ENCODE results near the gene PALM2AKAP2. TPM values are rescaled to one million over a fixed set of nuclear protein-coding genes. Genes with fewer than 3 reads are reported as not detected.

PALM2AKAP2 gene
- total RNA-seq, 1 experiment from 2014 or later: 2.1 TPM

- ChIA-PET CTCF (no interaction called here), POLR2A (ENCODE audit: unreplicated experiment) (no interaction called here)
- TF ChIP-seq EZH2 (IDR thresholded peaks at IDR 0.05; ENCODE audit: low read depth): no peak
- TF ChIP-seq, protein P1, sequence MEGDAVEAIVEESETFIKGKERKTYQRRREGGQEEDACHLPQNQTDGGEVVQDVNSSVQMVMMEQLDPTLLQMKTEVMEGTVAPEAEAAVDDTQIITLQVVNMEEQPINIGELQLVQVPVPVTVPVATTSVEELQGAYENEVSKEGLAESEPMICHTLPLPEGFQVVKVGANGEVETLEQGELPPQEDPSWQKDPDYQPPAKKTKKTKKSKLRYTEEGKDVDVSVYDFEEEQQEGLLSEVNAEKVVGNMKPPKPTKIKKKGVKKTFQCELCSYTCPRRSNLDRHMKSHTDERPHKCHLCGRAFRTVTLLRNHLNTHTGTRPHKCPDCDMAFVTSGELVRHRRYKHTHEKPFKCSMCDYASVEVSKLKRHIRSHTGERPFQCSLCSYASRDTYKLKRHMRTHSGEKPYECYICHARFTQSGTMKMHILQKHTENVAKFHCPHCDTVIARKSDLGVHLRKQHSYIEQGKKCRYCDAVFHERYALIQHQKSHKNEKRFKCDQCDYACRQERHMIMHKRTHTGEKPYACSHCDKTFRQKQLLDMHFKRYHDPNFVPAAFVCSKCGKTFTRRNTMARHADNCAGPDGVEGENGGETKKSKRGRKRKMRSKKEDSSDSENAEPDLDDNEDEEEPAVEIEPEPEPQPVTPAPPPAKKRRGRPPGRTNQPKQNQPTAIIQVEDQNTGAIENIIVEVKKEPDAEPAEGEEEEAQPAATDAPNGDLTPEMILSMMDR (conservative IDR thresholded peaks at IDR 0.05): no peak
- DNase-seq: peak in 1 of 2 experiments; percentile 62
- Histone ChIP-seq H3K79me2 (ENCODE audit: low read depth) (no peaks in the 10 kb centered on the region), H3K36me3 (ENCODE audit: low read depth) (no peaks in the 10 kb centered on the region), H4K20me1 (ENCODE audit: insufficient read depth) (no peaks in the 10 kb centered on the region), H3K9me2 (ENCODE audit: insufficient read depth) (no peaks in the 10 kb centered on the region), H2AFZ (no peak overlapping the region), H3K4me3 (no peak overlapping the region), H3K9me3 (ENCODE audit: insufficient read depth, low read depth) (no peaks in the 10 kb centered on the region; the same call in 1 of the 2 replicates), H3K4me2 (peak overlapping the region; percentile 20; the same call in 1 of the 2 replicates), H3K4me1 (replicated peaks; ENCODE audit: insufficient read depth) (peaks cover 16% of the 10 kb centered on the region), H3K27ac (no peak overlapping the region), H3F3A (ENCODE audit: insufficient read depth, low read depth) (peaks cover 15% of the 10 kb centered on the region; the same call in 1 of the 2 replicates), H3K27me3 (ENCODE audit: insufficient read depth, low read depth) (no peaks in the 10 kb centered on the region)
- BruUV-seq (replicated peaks): no TSS peak
- intact Hi-C loops (cut with micrococcal nuclease; ENCODE audit: unreplicated experiment): no loop called here
These were observed 40.2 kb upstream of the PALM2AKAP2 start for GRCh38 chr9:109739760-109740159.

- CTCF ChIA-PET: no interaction called here
These were observed 37.1 kb upstream of the PALM2AKAP2 start for GRCh38 chr9:109742776-109743348.

DNA sequence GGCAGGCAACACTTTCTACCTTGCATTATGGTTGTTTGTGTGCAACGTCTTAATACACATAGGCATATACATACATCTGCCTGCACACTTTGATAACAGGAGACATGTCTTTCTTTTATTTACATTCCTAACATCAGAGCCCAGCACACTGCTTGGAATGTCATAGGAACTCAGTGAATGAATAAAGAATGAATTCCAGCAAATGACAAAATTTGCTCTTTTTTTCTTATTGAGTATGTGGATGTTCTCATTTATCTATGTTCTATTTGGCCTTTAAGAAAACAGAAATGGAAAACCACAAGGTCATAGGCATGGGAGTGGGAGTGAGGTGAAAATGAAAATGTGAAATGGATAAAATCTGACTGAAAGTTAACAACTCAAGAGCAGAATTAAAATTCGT is 36.3 kb upstream of the PALM2AKAP2 start:
- intact Hi-C loops (cut with micrococcal nuclease; ENCODE audit: unreplicated experiment): no loop called here
- no peak overlapping the region for H2AFZ ChIP-seq
- ChIA-PET POLR2A (ENCODE audit: unreplicated experiment) (no interaction called here), CTCF (no interaction called here)
- H3K36me3 ChIP-seq (ENCODE audit: low read depth): no peaks in the 10 kb centered on the region
- peaks cover 15% of the 10 kb centered on the region; the same call in 1 of the 2 replicates for H3F3A ChIP-seq (ENCODE audit: insufficient read depth, low read depth)
- H4K20me1 ChIP-seq (ENCODE audit: insufficient read depth): no peaks in the 10 kb centered on the region
- no peak for TF ChIP-seq EZH2 (IDR thresholded peaks at IDR 0.05; ENCODE audit: low read depth)
- TF ChIP-seq, protein P1 (conservative IDR thresholded peaks at IDR 0.05): no peak
- no peaks in the 10 kb centered on the region for H3K79me2 ChIP-seq (ENCODE audit: low read depth)
- peaks cover 16% of the 10 kb centered on the region for H3K4me1 ChIP-seq (replicated peaks; ENCODE audit: insufficient read depth)
- no TSS peak for BruUV-seq (replicated peaks)
- H3K4me3 ChIP-seq: no peak overlapping the region
- no peaks in the 10 kb centered on the region for H3K9me2 ChIP-seq (ENCODE audit: insufficient read depth)
- H3K9me3 ChIP-seq (ENCODE audit: insufficient read depth, low read depth): no peaks in the 10 kb centered on the region
- no peak overlapping the region for H3K4me2 ChIP-seq
- H3K27me3 ChIP-seq (ENCODE audit: insufficient read depth, low read depth): no peaks in the 10 kb centered on the region
- no peak overlapping the region for H3K27ac ChIP-seq
- no peak for DNase-seq

More at GRCh38 chr9:109742776-109743348, 37.1 kb upstream of the PALM2AKAP2 start:
- no TSS peak for BruUV-seq (replicated peaks)
- Histone ChIP-seq H3K4me2 (no peak overlapping the region), H3F3A (ENCODE audit: insufficient read depth, low read depth) (peaks cover 15% of the 10 kb centered on the region; the same call in 1 of the 2 replicates), H3K79me2 (ENCODE audit: low read depth) (no peaks in the 10 kb centered on the region), H3K27ac (no peak overlapping the region), H4K20me1 (ENCODE audit: insufficient read depth) (no peaks in the 10 kb centered on the region), H3K27me3 (ENCODE audit: insufficient read depth, low read depth) (no peaks in the 10 kb centered on the region), H3K9me2 (ENCODE audit: insufficient read depth) (no peaks in the 10 kb centered on the region), H3K9me3 (ENCODE audit: insufficient read depth, low read depth) (no peaks in the 10 kb centered on the region), H3K4me1 (replicated peaks; ENCODE audit: insufficient read depth) (peaks cover 16% of the 10 kb centered on the region), H2AFZ (no peak overlapping the region), H3K36me3 (ENCODE audit: low read depth) (no peaks in the 10 kb centered on the region), H3K4me3 (no peak overlapping the region)
- POLR2A ChIA-PET (ENCODE audit: unreplicated experiment): no interaction called here
- no peak for DNase-seq
- intact Hi-C loops (cut with micrococcal nuclease; ENCODE audit: unreplicated experiment): no loop called here
- no peak for TF ChIP-seq EZH2 (IDR thresholded peaks at IDR 0.05; ENCODE audit: low read depth)
- TF ChIP-seq, protein P1 (conservative IDR thresholded peaks at IDR 0.05): no peak
